Measurements from ENCODE around the gene TRAIP.

Gene TRAIP

GRCh38 chr3:49873623-49874022, 17.3 kb upstream of the TRAIP start:
- DNase-seq (ENCODE audit: low read depth), result no peak

DNA sequence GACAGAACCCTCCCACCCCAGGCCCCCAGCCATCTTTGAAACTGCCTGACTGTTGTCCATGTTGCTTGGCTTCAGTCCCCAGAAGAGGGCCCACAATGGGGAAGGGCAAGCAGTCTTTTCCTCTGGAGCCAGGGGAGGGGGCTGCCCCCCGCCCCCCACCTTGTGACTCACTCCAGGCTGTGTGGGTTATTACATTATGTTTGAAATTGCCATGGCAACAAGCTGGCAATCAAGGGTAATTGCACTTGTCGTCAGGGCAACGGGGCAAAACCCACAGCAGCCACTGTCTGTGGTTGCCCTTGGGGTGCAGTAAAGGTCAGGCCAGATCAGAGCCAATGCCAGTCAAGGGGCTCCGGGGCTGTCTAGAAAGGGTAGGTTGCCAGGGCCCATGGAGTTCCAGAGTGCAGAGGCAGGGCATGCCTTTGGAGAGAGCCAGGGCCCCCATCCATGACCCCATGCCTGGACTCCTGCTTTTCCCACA, 16.5 kb upstream of the TRAIP start:
- DNase-seq (ENCODE audit: low read depth), result no peak

- DNase-seq (ENCODE audit: low read depth), result no peak
These were observed 15.3 kb upstream of the TRAIP start for GRCh38 chr3:49871531-49872153.

GRCh38 chr3:49869525-49870126, 13.3 kb upstream of the TRAIP start, which contains the start of gene CAMKV:
Gene CAMKV, minus strand, starts transcription at chr3:49869906. Its CDS starts 7,518 bp downstream, at chr3:49862388.
- DNase-seq (ENCODE audit: low read depth), result no peak

- DNase-seq (ENCODE audit: low read depth), result no peak
These were observed 12.6 kb upstream of the TRAIP start for GRCh38 chr3:49868862-49869466.

DNA sequence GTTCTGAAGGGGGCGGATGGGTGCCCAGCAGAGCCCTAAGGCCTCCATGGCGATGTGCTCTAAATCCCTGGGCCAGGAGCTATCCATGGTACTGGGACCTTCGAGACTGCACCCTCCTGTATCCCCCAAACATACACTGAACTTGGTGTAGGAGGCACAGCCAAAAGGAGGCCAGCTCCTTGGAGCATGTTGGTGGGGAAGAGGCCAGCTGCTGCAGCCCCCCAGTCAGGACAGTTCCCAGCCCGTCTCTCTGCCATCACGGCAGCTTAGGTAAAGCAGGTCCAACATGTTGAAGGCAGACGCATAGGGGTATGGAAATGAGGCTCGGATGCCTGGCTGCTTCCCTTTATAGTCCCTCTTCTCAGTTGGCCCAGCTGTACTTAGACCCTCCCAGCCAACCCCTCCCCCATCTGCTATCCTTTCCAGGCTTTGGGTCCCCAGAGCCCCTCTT, 11.5 kb upstream of the TRAIP start:
- DNase-seq (ENCODE audit: low read depth), result no peak

GRCh38 chr3:49867400-49867799, 11.0 kb upstream of the TRAIP start:
- no peak for DNase-seq (ENCODE audit: low read depth)

GRCh38 chr3:49865198-49865784, 8.9 kb upstream of the TRAIP start:
- no peak for DNase-seq (ENCODE audit: low read depth)

DNA sequence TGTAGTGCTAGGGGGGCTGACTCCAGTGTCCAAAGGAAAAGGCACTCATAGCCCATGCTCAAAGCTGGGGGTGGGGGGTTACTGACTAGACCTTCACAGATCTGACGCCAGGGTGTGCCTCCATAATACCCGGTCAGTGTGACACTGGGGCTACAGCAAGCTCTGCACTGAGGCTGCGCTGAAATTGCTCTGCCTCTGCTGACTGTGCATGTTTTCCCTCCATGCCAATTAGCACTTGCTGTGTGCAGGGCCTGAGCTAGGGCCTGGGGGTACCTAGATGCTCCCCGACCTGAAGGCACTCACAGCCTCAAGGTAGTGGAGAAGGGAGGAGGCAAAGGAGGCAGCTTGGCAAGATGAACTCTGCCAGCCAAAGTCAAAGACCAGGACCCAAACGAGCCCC, 8.1 kb upstream of the TRAIP start:
- no peak for DNase-seq (ENCODE audit: low read depth)

DNA sequence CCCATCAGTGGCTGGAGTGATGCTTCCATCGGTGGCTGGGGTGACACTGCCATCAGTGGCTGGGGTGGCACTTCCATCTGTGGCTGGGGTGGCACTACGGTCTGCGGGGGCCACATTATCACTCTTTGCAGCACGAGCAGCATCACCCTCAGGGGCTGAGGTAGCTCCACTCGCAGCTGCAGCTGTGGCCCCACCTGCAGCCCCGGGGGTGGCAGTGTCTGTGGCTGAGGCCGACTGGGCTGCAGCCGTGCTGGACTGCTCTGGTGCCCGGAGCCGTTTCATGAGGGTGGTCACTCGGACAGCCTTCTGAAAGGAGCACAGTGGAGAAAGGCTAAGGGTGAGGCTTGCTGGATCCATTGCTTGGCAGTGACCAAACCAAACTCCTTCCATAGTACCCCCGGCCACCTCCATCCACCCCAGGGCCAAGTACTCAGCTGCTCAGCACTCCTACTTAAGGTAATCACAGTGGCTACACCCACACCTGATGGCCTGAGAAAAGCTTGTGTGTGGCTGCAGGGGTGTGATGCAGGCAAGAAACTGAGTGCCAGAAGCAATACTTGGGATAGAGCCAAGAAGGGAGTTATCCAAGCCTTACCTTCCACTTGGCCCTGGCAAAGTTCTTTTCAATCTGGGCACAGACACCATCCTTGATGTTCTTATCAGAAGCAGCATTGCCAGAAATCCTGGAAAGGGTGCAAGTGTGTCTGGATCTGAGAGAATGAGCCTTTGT, 3.4 kb upstream of the TRAIP start:
- DNase-seq (ENCODE audit: low read depth), result no peak

DNA sequence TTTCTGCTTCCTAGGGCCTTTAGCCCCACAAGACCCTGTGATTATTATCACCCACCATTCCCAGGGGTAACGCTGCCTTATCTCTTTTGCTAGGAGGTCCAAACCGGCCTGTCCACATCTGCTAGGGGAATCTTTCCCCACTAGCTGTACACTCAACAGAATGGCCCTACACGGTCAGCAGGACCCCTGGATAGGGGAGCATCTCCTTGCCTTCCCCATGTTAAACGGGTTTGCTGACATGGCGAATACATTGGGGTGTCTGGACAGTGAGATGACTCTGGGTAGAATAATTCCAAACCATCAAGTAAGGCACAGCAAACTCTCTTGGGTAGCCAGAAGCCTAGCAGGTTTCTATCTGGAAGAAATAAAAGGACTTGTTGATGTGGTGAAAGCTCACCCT, 702 bp downstream of the TRAIP start:
- DNase-seq (ENCODE audit: low read depth), result no peak

GRCh38 chr3:49845694-49846093, 10.7 kb downstream of the TRAIP start:
- no peak for DNase-seq (ENCODE audit: low read depth)

DNA sequence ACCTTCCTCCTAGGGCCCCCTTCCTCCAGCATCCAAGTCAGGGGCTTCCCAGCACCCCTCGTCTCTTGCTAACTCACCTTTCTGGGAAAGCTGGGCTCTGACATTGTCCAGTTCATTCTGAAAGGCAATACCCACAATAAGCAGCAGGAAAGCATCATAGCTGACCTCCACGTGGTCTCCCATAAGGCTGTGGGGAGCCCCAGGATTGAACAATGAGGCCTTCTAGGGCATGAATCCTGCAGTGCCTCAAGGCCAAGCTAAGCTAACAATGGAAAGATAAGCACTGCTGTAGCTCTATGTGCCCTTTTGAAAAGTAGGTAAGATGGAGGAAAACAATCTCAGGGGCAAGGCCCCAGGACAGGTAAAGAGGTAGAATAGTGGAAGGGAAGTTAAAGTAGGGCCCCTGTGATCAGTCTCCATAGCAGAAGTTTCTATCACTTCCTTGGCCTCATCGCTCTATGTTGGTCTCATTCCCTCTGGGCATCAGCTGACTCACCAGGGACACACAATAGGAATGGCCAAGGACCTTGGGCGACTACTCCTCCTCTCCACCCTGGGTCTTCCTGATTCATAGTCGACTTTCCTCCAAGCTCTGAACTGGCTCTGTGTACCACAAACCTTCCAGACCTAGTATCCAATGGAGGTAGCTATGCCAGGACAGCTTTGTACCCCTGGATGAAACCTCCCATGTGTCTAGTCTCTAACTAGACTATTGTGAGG, 11.7 kb downstream of the TRAIP start:
- DNase-seq (ENCODE audit: low read depth), result no peak

DNA sequence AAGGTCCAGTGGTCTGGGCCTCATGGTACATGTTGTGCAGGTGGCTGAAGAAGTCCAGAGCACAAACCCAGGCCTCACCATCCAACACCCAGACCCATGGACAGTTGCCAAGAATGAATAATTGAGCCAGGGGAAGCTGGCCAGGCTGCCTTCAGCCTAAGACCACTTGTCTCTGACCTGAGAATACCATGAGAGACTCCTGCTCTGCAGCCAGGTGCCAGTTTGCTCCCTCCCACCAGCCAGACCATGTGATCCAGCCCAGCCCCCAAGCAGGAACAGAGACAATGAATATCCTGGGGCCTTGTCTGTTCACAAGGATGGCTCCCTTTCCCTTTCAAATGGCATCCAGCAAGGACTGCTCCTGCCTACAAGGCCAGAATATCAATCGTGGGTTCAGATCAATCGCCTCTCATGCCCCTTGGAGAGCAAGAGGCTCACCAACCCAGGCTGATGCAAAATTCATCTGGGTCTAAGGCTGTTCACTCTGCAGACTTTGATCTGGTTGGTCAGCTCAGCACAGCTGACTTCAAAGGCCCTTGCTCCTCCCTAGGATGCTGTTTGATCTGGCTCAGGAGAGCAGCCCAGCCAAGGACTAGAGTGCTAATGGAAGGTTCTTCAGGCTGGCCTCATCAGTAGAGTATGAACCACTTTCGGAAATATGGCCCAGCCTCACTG, 13.4 kb downstream of the TRAIP start:
- no peak for DNase-seq (ENCODE audit: low read depth)

DNA sequence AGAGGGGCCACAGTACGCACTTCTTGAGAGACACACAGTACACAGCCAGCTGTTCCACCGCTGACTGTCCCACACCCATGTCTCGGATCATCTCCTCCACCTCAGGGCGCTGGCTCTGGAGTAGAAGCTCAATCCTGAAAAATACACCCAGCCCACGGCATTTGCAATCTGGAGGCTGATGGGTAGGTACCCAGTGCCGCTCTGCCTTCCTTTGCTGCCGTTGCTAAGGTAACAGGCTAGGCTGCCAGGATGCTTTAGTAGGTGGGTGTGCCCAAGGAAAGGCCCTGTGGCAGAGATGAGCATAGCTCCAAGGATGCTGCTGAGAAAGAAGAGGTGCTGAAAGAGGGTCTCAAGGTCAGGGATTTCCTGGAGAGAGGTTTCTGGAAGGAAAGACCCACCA, 14.6 kb downstream of the TRAIP start:
- no peak for DNase-seq (ENCODE audit: low read depth)

GRCh38 chr3:49841126-49841696, 15.2 kb downstream of the TRAIP start:
- DNase-seq (ENCODE audit: low read depth), result no peak

DNA sequence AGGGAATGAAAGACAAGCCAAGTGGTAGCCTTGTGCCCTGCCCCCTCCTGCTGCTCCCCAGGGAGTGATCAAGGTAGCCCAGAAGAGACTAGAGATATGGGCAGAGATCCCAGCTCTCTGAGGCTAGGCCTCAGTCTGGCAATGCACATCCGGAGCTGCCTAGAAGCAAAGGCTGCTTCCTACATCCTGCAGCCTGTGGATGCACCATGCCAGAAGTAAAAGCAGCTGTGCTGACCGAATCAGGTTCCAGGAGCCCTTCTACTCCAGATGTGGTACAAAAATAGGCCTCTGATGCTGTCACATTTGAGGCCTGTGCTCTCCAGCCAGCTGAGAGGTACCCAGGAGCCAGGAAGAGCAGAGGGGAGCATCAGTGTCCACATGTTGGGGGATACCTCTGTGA, 16.0 kb downstream of the TRAIP start:
- DNase-seq (ENCODE audit: low read depth), result no peak

GRCh38 chr3:49839193-49839809, 17.1 kb downstream of the TRAIP start:
- peak; percentile 62 for DNase-seq (ENCODE audit: low read depth)

DNA sequence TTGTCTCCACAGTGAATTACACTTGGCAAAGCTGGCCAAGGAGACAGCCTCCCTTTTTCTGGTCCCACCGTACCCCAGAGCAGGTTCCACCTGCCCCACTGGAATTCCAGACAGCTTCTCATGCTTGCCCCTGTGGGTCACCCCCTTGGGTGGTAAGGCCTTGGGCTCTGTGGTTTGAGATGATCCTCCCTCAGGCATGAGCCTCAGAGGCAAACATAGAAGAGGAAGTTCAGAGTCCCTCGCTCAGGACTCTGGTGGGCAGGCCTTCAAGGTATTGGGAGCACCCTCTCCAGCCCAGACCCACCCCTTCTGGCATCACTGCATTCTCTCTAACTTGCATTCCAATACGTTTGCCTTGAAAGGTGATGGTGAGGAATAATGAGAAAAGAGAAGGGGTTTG, 25.0 kb downstream of the TRAIP start:
- DNase-seq (ENCODE audit: low read depth), result no peak

- DNase-seq (ENCODE audit: low read depth), result no peak
These were observed 30.3 kb downstream of the TRAIP start for GRCh38 chr3:49826016-49826415.
